Spinal cord (tissue), 10 donors: ENCODE measurements around the gene ZEB2. TPM values are rescaled to one million over a fixed set of nuclear protein-coding genes. Genes with fewer than 3 reads are reported as not detected.

Experiments used
- DNase-seq, 6 donors: peaks; one replicate each; pipeline versions ENCODE4 v3.0.0 to v3.0.0-alpha.2; 2013 to 2015; ENCODE audit warnings: low spot score in 6 of 6, low read depth in 4 of 6
- H3K27ac ChIP-seq: one replicate; pipeline ENCODE4 v1.5.1; 2013; ENCODE audit warnings: low read depth, low read length, control low read depth
- H3K27me3 ChIP-seq: one replicate; pipeline ENCODE4 v1.6.1; 2013; ENCODE audit warnings: low read length; ENCODE audit not compliant: control insufficient read depth, insufficient read depth
- H3K36me3 ChIP-seq: one replicate; pipeline ENCODE4 v1.6.1; 2013; ENCODE audit warnings: low read length; ENCODE audit not compliant: control insufficient read depth, insufficient read depth
- H3K4me1 ChIP-seq: one replicate; pipeline ENCODE4 v1.6.1; 2013; ENCODE audit warnings: low read length; ENCODE audit not compliant: control insufficient read depth, insufficient read depth
- H3K4me3 ChIP-seq: one replicate; pipeline ENCODE4 v1.5.1; 2013; ENCODE audit warnings: low read depth, low read length, control low read depth
- H3K9me3 ChIP-seq: one replicate; pipeline ENCODE4 v1.6.1; 2013; ENCODE audit warnings: low read length; ENCODE audit not compliant: control insufficient read depth, insufficient read depth
- WGBS: methylation state at CpG from one replicate; pipeline ENCODE4 v1.1.5; 2013; ENCODE audit warnings: missing lambda C conversion rate; ENCODE audit not compliant: insufficient coverage; 5-methylcytosine and 5-hydroxymethylcytosine counted together
- polyA plus RNA-seq, 2 donors: library from polyadenylated mRNA; unstranded; fragments of 120-200 nt; gene quantifications; one replicate each; pipeline ENCODE4 v1.2.1, GENCODE V29; 2013; ENCODE audit not compliant: insufficient read length in 2 of 2
- total RNA-seq, 2 donors: library from RNA; depleted of rRNA in 1 of 2; stranded (reverse); fragments of 120-200 nt in 1 of 2; fragments of >200 nt in 1 of 2; gene quantifications; one replicate each; pipeline versions ENCODE4 v1.2.3 to v1.2.4, GENCODE V29; 2013 to 2014
- donor health status: healthy.

Gene ZEB2
- total and polyA plus RNA-seq, 4 donors, result 138 to 208 (median 164) TPM

GRCh38 chr2:144477281-144477956 is 42.5 kb downstream of the ZEB2 start:
- Histone ChIP-seq H3K4me3 (no peak overlapping the region), H3K4me1 (peaks cover 13% of the 10 kb centered on the region), H3K27ac (no peak overlapping the region), H3K9me3 (no peaks in the 10 kb centered on the region), H3K27me3 (no peaks in the 10 kb centered on the region), H3K36me3 (no peaks in the 10 kb centered on the region)
- no CpG with 5 or more reads among the region's 4 CpGs for WGBS
- no peak for DNase-seq

GRCh38 chr2:144476682-144477081 is 43.2 kb downstream of the ZEB2 start:
- peaks cover 13% of the 10 kb centered on the region for H3K4me1 ChIP-seq
- no peak overlapping the region for H3K27ac ChIP-seq
- H3K4me3 ChIP-seq, result no peak overlapping the region
- no peaks in the 10 kb centered on the region for H3K9me3 ChIP-seq
- H3K36me3 ChIP-seq, result no peaks in the 10 kb centered on the region
- no peaks in the 10 kb centered on the region for H3K27me3 ChIP-seq
- WGBS, result 60% methylated on average over 1 of the region's 1 CpG
- DNase-seq, result no peak

- Histone ChIP-seq H3K27ac (no peak overlapping the region), H3K9me3 (no peaks in the 10 kb centered on the region), H3K27me3 (no peaks in the 10 kb centered on the region), H3K36me3 (no peaks in the 10 kb centered on the region), H3K4me1 (peaks cover 10% of the 10 kb centered on the region), H3K4me3 (no peak overlapping the region)
- no peak for DNase-seq
- WGBS, result no CpG with 5 or more reads among the region's 6 CpGs
These were observed 44.2 kb downstream of the ZEB2 start for GRCh38 chr2:144475569-144476275.

GRCh38 chr2:144475044-144475443 is 44.9 kb downstream of the ZEB2 start:
- peaks cover 10% of the 10 kb centered on the region for H3K4me1 ChIP-seq
- DNase-seq, result no peak
- H3K4me3 ChIP-seq, result no peak overlapping the region
- no peaks in the 10 kb centered on the region for H3K27me3 ChIP-seq
- H3K9me3 ChIP-seq, result no peaks in the 10 kb centered on the region
- no peak overlapping the region for H3K27ac ChIP-seq
- no peaks in the 10 kb centered on the region for H3K36me3 ChIP-seq
- WGBS, result no CpG with 5 or more reads among the region's 2 CpGs

DNA sequence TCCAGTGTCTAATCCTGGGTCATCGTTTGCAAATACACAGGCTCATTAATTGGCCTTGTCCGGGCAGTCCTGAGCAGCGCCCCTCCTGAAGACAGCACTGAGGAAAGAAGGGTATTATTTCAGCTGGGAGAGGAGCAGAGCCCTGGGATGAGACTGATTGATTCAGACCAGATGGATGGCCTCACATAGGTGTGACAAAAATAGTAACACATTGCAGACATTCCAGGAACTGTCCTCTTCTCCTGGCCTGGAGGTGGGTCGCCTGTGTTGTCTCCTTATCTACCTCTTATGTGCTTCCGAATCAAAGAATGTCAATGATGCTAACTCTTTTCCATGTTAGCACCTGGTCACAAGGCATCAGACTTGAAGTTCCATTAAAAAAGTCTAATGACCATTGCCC is 45.9 kb downstream of the ZEB2 start:
- H3K36me3 ChIP-seq, result no peaks in the 10 kb centered on the region
- H3K4me1 ChIP-seq, result peaks cover 3% of the 10 kb centered on the region
- 65% methylated on average over 5 of the region's 5 CpGs for WGBS
- DNase-seq, result no peak
- H3K4me3 ChIP-seq, result no peak overlapping the region
- no peaks in the 10 kb centered on the region for H3K27me3 ChIP-seq
- H3K9me3 ChIP-seq, result no peaks in the 10 kb centered on the region
- H3K27ac ChIP-seq, result no peak overlapping the region

DNA sequence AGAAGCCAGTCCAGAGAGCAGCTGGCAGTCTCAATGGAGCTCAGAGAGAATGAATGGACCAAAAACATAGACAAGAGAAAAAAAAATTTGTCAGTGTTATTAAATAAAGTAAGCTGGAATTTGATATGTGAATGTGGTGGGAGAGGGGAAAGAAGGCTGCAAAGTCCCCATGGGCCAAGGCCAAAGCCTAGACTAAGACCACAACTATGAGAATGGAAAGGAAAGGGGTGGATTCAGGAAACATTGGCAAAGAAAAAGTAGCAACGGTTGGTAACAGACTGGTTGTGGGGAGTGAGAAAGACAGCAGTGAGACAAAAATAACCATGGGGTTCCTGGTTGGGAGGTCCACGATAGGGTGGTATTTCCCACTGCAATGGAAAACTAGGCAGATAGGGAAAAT is 47.0 kb downstream of the ZEB2 start:
- Histone ChIP-seq H3K9me3 (no peaks in the 10 kb centered on the region), H3K4me3 (no peak overlapping the region), H3K4me1 (peaks cover 2% of the 10 kb centered on the region), H3K27ac (no peak overlapping the region), H3K27me3 (no peaks in the 10 kb centered on the region), H3K36me3 (no peaks in the 10 kb centered on the region)
- 72% methylated on average over 2 of the region's 2 CpGs for WGBS
- DNase-seq, result no peak

GRCh38 chr2:144472046-144472412 is 47.9 kb downstream of the ZEB2 start:
- H3K4me1 ChIP-seq, result no peaks in the 10 kb centered on the region
- no CpG with 5 or more reads among the region's 2 CpGs for WGBS

DNA sequence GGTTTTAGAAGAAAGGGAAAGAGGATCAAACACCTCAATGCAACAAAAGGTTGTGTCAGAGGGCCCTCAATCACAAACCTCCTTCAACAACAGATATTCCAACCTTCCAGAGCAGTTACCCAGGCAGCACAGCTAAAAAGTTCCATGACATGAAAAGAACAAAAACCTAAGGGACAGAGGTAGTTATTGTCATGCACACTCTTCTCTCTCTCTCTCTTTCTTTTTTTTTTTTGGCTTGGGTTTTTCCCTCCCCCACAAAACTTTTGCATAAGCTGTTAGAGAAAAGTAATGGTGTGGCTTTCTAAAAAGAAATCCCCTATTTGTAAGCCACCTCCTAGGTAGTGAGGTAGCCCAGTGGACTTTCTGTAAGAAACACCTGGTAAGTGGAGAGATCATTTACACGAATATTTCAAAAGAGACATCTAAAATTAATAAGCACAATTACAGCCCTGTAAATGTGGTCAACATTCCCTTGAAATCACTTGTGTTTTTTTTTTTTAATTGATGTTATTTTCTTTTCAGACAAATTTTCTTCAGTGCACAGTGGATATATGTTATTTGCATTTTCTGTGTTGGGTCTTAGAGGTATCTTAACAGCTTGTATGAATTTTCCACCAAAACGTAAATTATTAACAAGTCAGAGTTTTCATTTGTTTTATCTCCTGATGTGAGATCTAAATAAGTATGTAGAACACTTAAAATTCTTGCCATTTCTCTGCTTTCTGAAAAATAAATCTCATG is 48.4 kb downstream of the ZEB2 start:
- Histone ChIP-seq H3K36me3 (no peaks in the 10 kb centered on the region), H3K9me3 (no peaks in the 10 kb centered on the region), H3K27me3 (no peaks in the 10 kb centered on the region), H3K4me1 (no peaks in the 10 kb centered on the region), H3K4me3 (no peak overlapping the region), H3K27ac (peak overlapping the region; percentile 2)
- DNase-seq, result no peak
- no CpG with 5 or more reads among the region's 2 CpGs for WGBS

More at GRCh38 chr2:144472046-144472412, 47.9 kb downstream of the ZEB2 start:
- Histone ChIP-seq H3K4me3 (no peak overlapping the region), H3K9me3 (no peaks in the 10 kb centered on the region), H3K27ac (no peak overlapping the region), H3K36me3 (no peaks in the 10 kb centered on the region), H3K27me3 (no peaks in the 10 kb centered on the region)
- DNase-seq, result no peak

GRCh38 chr2:144470816-144471215 is 49.1 kb downstream of the ZEB2 start:
- H3K4me1 ChIP-seq, result no peaks in the 10 kb centered on the region
- no peaks in the 10 kb centered on the region for H3K27me3 ChIP-seq

More at GRCh38 chr2:144470816-144471215, 49.1 kb downstream of the ZEB2 start:
- peak overlapping the region; percentile 50 for H3K27ac ChIP-seq
- no peaks in the 10 kb centered on the region for H3K9me3 ChIP-seq
- H3K36me3 ChIP-seq, result no peaks in the 10 kb centered on the region
- no peak overlapping the region for H3K4me3 ChIP-seq
- WGBS, result no CpG with 5 or more reads among the region's 3 CpGs
- DNase-seq, result no peak
